ENCODE data around the gene TLNRD1.

GRCh38 chr15:81011593-81011992, 10.9 kb downstream of the TLNRD1 start:
- TF ChIP-seq, protein P1, sequence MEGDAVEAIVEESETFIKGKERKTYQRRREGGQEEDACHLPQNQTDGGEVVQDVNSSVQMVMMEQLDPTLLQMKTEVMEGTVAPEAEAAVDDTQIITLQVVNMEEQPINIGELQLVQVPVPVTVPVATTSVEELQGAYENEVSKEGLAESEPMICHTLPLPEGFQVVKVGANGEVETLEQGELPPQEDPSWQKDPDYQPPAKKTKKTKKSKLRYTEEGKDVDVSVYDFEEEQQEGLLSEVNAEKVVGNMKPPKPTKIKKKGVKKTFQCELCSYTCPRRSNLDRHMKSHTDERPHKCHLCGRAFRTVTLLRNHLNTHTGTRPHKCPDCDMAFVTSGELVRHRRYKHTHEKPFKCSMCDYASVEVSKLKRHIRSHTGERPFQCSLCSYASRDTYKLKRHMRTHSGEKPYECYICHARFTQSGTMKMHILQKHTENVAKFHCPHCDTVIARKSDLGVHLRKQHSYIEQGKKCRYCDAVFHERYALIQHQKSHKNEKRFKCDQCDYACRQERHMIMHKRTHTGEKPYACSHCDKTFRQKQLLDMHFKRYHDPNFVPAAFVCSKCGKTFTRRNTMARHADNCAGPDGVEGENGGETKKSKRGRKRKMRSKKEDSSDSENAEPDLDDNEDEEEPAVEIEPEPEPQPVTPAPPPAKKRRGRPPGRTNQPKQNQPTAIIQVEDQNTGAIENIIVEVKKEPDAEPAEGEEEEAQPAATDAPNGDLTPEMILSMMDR (IDR thresholded peaks at IDR 0.05) = no peak
- TF ChIP-seq POLR2AphosphoS5 (IDR thresholded peaks at IDR 0.05; ENCODE audit: low read depth, low read length) = no peak
- TF ChIP-seq TCF7L2 (IDR thresholded peaks at IDR 0.05; ENCODE audit: low read depth, low read length) = no peak
- no peak for TF ChIP-seq SIN3A (IDR thresholded peaks at IDR 0.05; ENCODE audit: borderline replicate concordance, insufficient read depth, low read depth, low read length)
